VCaP (cell line): ENCODE measurements around the gene OLFML2A.
A peak's percentile ranks its signal among the peaks of the same experiment; 100 is the strongest.

Experiments
- H3K27ac ChIP-seq: fragments of 450-650 bp; 2 replicates; pipeline ENCODE4 v1.5.1; 2017
- CTCF ChIP-seq: fragments of 450-650 bp; conservative IDR thresholded peaks from 2 replicates; pipeline ENCODE4 v1.5.1; 2017; ENCODE audit warnings: mild to moderate bottlenecking, moderate library complexity

The OLFML2A gene

GRCh38 chr9:124767821-124768220 is 9.1 kb upstream of the OLFML2A start:
- H3K27ac ChIP-seq = no peak overlapping the region
- TF ChIP-seq CTCF = no peak

- H3K27ac ChIP-seq = no peak overlapping the region
- no peak for TF ChIP-seq CTCF
Measured at GRCh38 chr9:124768334-124768733, 8.6 kb upstream of the OLFML2A start.

GRCh38 chr9:124768750-124769548 is 8.0 kb upstream of the OLFML2A start:
- TF ChIP-seq CTCF = no peak
- H3K27ac ChIP-seq = peak overlapping the region; percentile 77

- TF ChIP-seq CTCF = no peak
- H3K27ac ChIP-seq = peak overlapping the region; percentile 77
Measured at GRCh38 chr9:124769549-124770358, 7.2 kb upstream of the OLFML2A start.

- peak overlapping the region; percentile 77 for H3K27ac ChIP-seq
- no peak for TF ChIP-seq CTCF
Measured at GRCh38 chr9:124770359-124771020, 6.4 kb upstream of the OLFML2A start.

GRCh38 chr9:124771021-124771866 is 5.7 kb upstream of the OLFML2A start, which contains the start of gene NR6A1:
NR6A1 (minus strand) TSS chr9:124771311.
- H3K27ac ChIP-seq = peak within 1 kb of the TSS; percentile 77
- TF ChIP-seq CTCF = peak; percentile 32
